Measurements from ENCODE around the gene LGI4.
"Not testable (repeated sequence)": the region's sequence is repeated elsewhere in the genome, so short reads cannot be mapped to it uniquely, and the experiment has no call there.

Gene LGI4

DNA sequence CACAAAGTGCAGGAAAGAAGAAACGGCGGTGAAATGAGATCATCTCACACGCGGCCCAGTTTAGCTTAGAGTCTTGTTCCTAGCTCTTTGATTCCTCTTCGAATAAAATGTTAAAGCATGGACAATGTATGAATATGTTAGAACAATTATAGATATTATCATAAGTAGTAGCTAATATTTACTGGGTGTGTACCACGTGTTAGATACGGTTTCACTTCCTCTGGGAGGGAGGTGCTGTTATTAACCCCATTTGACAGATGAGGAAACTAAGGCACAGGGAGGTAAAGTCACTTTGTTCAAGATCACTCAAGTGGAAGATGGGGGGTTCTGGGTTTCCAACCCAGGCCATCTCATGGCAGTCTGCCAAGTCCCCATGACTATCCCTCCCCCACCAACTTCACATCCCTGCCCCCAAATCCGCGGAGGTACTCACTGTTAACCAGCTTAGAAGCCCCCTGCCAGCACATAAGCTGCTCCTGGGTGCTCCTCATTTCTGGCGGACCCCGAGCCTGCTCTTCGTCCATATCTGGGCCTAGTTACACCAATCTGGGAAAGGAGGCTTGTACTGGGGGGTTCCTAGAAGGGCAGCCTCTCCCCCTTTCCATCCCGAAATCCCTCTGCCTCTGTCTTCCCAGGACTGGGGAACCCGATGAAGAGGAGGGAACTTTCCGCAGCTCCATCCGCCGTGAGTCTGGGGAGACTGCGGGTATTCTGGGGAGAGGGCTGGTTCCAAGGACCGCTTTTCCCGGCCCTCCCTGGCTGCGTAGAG is 7.2 kb upstream of the LGI4 start:
- DNase-seq = no peak

- peak; percentile 96 to 99 for DNase-seq
Observed at GRCh38 chr19:35140962-35141836, 6.3 kb upstream of the LGI4 start.

- DNase-seq = no peak
Observed at GRCh38 chr19:35140207-35140961, 5.5 kb upstream of the LGI4 start.

GRCh38 chr19:35138305-35138892 is 3.5 kb upstream of the LGI4 start, which contains the start of gene FXYD1:
TSS of gene FXYD1 (plus strand) at chr19:35138824. CDS start at chr19:35140080, 1,256 bp downstream.
- DNase-seq = no peak

- DNase-seq = no peak
Observed at GRCh38 chr19:35136977-35137702, 2.3 kb upstream of the LGI4 start.

DNA sequence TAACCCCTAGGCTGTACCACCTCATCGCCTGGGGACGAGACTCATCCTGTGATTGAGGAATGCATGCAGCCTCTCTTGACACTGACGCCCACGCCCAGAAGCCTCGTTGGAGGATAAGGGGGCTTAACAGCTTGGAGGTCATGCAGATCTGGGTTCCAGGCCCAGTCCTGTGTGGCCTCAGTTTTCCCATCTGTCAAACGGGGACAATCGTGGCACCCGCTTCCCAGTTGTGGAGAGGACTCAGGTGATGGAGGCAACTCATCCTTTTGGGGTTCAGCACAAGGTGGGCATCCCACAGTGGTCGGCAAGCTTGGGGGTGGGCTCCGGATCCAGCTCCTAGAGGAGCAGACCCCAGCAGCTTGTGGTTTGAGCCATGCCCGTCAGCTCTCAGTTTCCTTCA is 1.4 kb upstream of the LGI4 start:
- DNase-seq = no peak

- peak; percentile 42 to 63 for DNase-seq
Observed at GRCh38 chr19:35135389-35135909, 590 bp upstream of the LGI4 start.

DNA sequence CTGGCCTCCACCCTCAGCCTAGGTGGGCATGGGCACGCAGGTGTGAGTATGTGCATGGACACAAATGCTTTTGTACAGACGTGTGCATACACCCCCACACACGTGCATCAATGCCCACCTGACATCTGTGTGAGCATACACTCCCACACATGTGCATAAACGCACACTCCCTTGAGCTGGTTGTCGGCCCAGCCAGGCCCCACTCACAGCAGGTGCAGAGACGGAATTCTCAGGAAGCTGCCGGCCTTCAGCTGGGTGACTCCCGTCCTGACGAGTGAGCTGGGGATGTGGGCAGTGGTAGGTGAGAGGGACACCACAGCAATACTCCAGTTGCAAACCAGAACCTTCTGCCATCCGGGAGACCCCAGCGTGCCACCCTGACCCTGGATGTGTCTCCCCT is 1.0 kb downstream of the LGI4 start:
- no peak for DNase-seq

- DNase-seq = no peak
Observed at GRCh38 chr19:35132254-35132653, 2.6 kb downstream of the LGI4 start.

GRCh38 chr19:35130761-35131720 is 3.8 kb downstream of the LGI4 start:
- DNase-seq = no peak

DNA sequence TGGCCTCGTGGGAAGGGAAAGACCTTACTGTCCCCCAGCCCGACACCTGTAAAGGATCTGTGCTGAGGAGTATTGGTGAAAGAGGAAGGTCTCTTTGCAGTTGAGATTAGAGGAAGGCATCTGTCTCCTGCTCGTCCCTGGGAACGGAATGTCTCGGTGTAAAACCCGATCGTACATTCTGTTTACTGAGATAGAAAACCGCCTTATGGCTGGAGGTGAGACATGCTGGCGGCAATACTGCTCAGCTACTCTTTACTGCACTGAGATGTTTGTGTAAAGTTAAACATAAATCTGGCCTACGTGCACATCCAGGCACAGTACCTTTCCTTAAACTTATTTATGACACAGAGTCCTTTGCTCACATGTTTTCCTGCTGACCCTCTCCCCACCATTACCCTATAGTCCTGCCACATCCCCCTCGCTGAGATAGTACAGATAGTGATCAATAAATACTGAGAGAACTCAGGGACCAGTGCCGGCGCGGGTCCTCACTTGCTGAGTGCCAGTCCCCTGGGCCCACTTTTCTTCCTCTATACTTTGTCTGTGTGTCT is 5.1 kb downstream of the LGI4 start:
- DNase-seq = not testable (repeated sequence)

- DNase-seq = no peak
Observed at GRCh38 chr19:35128398-35129057, 6.3 kb downstream of the LGI4 start.

- no peak for DNase-seq
Observed at GRCh38 chr19:35127871-35128270, 7.0 kb downstream of the LGI4 start.

- no peak for DNase-seq
Observed at GRCh38 chr19:35126624-35126959, 8.3 kb downstream of the LGI4 start.

GRCh38 chr19:35125749-35126623 is 8.9 kb downstream of the LGI4 start:
- DNase-seq = no peak

GRCh38 chr19:35125270-35125717 is 9.6 kb downstream of the LGI4 start:
- DNase-seq = no peak

GRCh38 chr19:35124098-35125060 is 10.5 kb downstream of the LGI4 start:
- DNase-seq = peak; percentile 86 to 87
